ENCODE measurements around the gene TBC1D16. TPM values are rescaled to one million over a fixed set of nuclear protein-coding genes. Genes with fewer than 3 reads are reported as not detected.

TBC1D16 gene
- total RNA-seq, 4 donors from 2014 or later: 11.9 to 29.7 (median 22.2) TPM

GRCh38 chr17:79930062-79930876 is 105.4 kb downstream of the TBC1D16 start:
- H3K4me1 ChIP-seq: peaks cover 0 to 52% (median 5%) of the 10 kb centered on the region in 4 donors
- H3K27ac ChIP-seq: peak overlapping the region in 2 of 4 donors; percentile 19 to 51
- peak overlapping the region; percentile 9 to 46 (median 26) for H3K4me3 ChIP-seq
- no peaks in the 10 kb centered on the region for H3K36me3 ChIP-seq
- H3K27me3 ChIP-seq: no peaks in the 10 kb centered on the region
- TF ChIP-seq POLR2A (IDR thresholded peaks at IDR 0.05): no peak
- no peak for TF ChIP-seq CTCF (IDR thresholded peaks at IDR 0.05)
- DNase-seq: no peak
- H3K9me3 ChIP-seq: no peaks in the 10 kb centered on the region

DNA sequence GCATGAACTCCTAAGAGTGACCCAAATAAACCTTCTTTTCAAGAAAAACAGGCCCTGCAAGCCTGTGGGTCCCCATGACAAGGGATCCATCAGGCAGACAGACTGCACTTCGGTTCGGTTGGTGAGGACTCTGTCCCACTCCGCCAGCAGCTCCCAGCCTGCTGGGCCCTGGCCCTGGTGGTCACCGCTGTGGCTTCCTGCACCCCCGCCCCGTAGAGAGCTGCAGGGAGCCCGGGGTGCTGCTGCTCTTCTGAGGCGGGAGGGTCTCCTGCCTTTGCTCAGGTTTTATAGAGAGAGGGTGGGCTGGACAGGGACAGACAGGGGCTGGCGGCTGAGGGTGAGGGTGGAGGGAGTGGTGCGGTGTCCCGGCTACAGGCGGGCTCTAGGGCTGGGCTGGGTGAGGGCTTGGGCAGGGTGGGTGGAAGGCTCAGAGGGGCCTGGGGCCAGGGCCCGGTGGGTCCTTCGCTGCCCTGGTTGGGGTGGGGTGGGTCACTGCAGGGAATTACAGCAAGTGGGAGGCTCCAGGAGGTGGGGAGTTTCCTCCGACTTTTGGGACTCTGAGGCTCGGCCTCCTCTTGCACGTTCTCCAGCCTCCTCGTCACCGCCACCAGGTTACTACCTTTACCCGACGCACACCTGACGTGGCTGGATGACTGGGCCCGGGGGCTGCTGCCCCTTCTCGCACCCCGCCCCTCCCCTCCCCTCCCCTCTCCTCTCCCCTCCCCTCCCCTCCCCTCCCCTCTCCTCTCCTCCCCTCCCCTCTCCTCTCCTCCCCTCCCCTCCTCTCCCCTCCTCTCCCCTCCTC is 106.2 kb downstream of the TBC1D16 start:
- H3K27me3 ChIP-seq: no peaks in the 10 kb centered on the region

GRCh38 chr17:79928502-79929256 is 107.0 kb downstream of the TBC1D16 start:
- no peaks in the 10 kb centered on the region for H3K27me3 ChIP-seq
- no peak for DNase-seq
- TF ChIP-seq POLR2A (IDR thresholded peaks at IDR 0.05): no peak
- TF ChIP-seq CTCF (IDR thresholded peaks at IDR 0.05): no peak
- no peaks in the 10 kb centered on the region for H3K36me3 ChIP-seq
- H3K9me3 ChIP-seq: no peaks in the 10 kb centered on the region
- no peak overlapping the region for H3K4me3 ChIP-seq
- H3K27ac ChIP-seq: no peak overlapping the region
- peaks cover 0 to 61% (median 5%) of the 10 kb centered on the region in 4 donors for H3K4me1 ChIP-seq

More for the DNA sequence above, 106.2 kb downstream of the TBC1D16 start:
- Histone ChIP-seq H3K4me1 (peaks cover 0 to 58% (median 5%) of the 10 kb centered on the region in 4 donors), H3K27ac (no peak overlapping the region), H3K4me3 (peak overlapping the region in 1 of 4 donors; percentile 42), H3K9me3 (no peaks in the 10 kb centered on the region), H3K36me3 (no peaks in the 10 kb centered on the region)
- no peak for TF ChIP-seq CTCF (IDR thresholded peaks at IDR 0.05)
- TF ChIP-seq POLR2A (IDR thresholded peaks at IDR 0.05): no peak
- DNase-seq: no peak

DNA sequence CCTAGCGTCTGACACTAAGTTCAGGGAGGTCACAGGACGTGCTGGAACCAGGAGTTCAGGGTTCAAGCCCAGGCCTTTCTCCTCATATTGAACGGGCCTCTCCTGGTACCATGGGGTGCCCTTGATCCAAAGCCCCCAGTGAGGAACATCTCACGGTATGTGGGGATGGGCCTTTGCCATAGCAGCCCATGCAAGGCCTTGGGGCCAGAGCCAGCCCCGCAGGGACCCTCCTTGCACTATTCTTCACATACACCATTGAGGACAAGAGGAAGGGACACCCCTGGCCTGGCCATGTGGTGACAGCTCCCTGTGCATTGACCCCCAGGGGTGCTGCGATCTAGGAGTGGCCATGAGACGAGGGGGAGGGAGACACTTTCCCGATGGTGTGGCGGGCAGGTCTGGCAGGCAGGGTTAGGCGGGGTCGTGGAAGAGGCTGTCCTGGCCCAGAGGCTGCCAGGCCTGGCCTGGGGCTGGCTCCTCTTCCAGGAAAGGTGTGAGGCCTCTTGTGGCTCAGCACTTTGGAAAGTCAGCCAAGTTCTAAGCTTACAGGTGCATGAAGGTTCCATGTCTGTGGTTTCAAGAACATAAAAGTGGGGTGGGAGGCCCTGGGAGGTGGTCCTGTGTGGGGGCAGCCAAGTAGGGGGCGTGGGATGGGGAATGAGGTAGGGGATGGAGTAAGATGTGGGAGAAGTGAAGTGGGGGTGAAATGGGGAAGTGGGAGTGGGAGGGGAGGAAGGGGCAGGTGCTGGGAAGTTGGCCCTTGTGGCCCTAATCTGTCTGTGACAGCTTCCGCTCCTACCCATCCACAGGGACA is 107.8 kb downstream of the TBC1D16 start:
- Histone ChIP-seq H3K27me3 (no peaks in the 10 kb centered on the region), H3K4me1 (peaks cover 0 to 57% (median 4%) of the 10 kb centered on the region in 4 donors), H3K36me3 (no peaks in the 10 kb centered on the region), H3K9me3 (no peaks in the 10 kb centered on the region), H3K4me3 (no peak overlapping the region), H3K27ac (peak overlapping the region in 1 of 4 donors; percentile 25)
- DNase-seq: no peak
- TF ChIP-seq CTCF (IDR thresholded peaks at IDR 0.05) (no peak), POLR2A (IDR thresholded peaks at IDR 0.05) (no peak)

Data from Peyer's patch (tissue), 4 donors.